Fibroblast of peridontal ligament (primary cell): ENCODE data around the gene MR1.
A peak's percentile ranks its signal among the peaks of the same experiment; 100 is the strongest.

ENCODE experiments used
- DNase-seq: peaks from one replicate; pipeline ENCODE4 v3.0.0-alpha.2; 2010; ENCODE audit errors: extremely low read depth

Gene MR1

DNA sequence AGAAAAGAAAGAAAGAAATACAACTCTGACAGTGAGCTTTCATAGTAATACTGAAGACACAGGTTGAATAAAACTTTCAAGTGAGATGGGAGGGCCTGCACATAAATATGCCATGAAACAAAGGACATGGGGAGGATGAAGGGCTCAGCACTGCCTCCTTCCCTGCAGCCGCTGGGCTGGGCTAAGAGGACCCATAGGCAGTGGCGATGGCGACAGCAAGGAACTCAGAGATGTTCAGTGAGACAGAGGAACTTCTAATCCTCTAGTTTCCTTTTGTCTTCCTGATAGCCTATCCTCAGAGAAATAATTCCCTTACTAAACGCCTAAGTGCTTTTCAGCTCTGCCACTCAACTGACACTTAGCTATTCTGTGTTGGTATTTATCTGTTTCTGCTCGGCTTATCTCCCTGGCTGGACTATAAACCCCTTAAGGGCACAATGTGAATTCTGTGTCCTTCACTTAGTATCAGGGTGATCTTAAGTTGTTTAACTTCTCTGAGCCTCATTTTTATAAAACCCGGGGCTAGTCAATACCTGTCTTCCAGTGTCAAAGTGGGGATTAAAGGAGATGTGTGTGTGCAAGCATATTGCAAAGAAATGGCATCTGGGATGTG lies 30.3 kb downstream of the MR1 start:
- no peak for DNase-seq

DNA sequence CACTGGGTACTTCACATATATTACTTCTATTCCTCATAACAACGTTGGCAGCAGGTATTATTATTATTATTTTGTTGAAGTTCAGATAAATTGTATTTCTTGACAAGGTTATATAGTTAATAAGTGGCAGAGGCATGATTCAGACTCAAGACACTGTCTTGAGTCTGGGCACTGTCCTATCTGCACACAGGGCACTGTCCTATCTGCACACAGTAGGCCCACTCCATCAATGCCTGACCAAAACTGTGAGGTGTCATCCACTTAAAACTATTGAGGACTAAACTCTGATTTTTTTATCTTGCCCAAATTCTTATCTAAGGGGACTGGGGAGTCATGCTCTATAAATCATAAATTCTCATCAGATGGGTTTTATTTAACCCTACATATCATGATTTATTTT lies 30.9 kb downstream of the MR1 start:
- DNase-seq, result no peak

DNA sequence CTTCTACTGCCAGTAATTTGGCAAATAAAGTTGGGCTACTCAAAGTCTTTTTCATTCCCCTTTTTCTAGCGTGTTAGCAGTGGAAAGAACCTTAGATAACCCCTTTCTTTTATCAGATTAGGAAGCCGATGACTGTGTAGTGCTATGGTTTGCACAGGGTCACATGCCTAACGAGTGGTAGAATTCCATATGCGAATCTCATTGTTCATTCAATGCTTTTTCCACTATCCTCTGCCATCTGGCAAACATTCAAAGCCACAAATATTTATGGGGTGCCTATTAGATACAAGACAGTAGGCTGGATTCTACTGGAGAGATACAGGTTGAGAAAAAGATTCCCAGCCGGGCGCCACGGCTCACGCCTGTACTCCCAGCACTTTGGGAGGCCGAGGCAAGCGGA lies 39.9 kb downstream of the MR1 start:
- no peak for DNase-seq

DNA sequence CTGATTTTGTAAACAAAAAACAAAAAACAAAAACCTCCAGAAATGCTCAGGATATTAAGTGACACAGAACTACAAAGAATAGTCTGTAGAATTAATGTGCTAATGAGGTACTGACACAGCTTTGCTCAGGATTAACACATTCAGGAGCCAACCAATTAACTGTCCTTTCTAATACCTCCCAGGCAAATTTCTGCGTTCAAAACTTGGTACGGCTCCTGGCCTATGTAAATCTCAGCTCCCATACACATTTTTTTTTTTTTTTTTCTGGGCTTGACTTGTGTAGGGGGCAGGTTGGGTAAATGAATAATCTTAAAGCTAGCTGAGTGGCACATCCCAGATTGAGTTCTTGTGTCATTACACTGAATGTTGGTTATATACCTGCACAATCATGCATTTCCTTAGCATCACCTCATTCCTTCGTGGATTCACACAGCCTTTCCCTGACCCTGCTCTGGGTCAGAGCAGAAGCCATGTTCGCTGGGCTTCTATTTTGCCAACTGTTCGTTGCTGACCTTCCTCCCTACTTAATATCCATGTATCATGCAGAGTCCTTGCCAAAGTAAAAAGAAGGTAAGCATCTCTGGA lies 42.1 kb downstream of the MR1 start:
- DNase-seq, result no peak

DNA sequence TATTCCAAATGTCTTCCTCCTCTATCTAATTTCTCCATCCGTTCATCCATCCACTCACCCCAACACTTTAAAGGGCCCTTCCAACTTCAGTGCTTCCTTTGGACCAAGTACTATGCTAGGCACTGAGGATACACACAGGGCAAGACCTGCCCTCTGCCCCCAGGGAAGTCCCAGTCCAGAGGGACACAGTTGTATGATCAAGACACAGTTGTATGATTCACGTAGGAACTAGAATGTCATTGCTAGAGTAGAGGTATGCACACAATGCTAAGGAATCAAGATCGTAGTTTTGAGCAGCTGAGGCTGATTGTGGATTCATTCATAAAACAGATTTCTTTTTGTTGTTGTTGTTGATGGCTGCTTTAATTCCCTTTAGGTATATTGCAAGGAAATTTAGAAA lies 43.1 kb downstream of the MR1 start:
- DNase-seq, result no peak

DNA sequence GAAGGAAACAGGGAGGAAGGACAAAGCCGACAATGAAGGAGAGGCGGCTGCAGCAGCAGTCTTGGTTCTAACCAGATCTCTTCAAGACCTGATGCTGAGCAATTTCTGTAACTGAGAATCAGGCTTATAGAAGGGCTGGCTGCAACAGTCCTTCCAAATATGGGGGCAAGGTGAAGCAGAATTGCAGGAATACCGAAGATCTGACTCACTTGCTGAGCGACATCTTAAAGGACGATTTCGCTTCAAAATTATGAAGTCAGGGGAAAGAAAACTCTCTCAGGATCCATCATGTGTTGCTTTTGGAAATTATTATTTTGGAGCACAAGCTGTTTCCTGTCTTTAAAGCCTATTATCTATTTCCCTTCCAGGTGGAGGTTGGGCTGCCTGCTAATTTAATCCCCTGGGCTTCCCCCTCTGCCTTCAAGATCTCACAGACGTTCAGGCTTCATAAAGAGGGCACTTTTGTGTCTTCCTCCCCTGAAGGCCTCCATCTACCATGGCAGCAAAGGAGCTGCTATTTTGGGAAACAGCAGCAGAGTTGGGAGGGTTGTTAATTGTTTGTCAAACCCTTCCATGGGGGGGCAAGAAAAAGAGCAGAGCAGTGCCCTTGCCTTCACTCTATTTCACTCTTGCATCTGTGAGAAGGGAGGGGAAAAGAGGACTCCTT lies 43.9 kb downstream of the MR1 start:
- DNase-seq, result no peak

DNA sequence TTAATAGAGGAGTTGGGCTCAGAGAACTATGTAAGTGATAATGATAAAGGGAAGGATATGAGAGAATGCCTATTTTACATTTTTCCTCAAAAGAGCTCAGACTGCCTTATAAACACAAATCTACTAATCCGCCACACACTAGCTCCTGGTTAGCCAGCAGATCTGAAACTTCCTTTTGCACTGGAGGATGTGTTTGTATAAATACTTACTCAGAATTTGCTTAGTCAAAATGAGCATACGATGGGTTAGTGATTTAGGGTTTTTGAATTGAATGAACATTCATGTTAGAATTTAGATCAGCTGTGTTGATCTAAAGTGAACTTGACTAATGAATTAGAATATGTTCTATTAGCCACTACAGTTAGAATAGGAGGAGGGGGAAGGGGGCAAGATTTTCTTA lies 45.6 kb downstream of the MR1 start:
- peak; percentile 51 for DNase-seq

DNA sequence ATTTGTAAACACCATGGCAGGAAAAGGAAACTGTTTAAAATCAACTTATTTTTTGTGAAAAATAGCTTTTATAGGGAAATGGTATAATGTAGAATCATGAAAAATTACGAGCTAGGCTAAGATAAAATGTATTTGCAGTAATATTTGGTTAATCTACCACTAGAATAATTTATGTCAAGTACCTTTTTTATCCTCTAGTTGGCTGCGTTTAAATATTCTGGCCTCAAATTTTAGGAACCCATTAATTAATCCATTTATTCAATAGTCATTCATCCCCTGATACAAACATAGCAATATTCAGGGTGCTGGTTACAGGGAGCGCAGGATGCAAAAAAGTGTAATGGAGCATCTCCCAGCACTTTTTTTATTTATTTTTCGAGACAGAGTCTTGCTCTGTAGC lies 46.1 kb downstream of the MR1 start:
- DNase-seq, result no peak

DNA sequence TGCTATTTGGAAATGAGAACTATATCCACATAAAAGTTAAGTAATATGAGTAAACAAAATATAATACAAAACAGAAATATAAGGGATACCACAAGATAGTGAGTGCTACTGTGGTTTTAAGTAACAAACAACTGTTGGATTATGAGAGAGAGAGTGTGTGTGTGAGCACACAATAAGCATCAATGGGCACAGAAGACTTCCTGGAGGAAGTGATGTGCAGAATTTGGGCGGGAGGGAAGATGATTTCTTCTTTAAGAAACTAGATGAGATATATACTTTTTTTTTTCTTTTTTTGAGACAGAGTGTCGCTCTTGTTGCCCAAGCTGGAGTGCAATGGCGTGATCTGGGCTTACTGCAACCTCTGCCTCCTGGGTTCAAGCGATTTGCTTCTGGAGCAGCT lies 46.8 kb downstream of the MR1 start:
- no peak for DNase-seq

DNA sequence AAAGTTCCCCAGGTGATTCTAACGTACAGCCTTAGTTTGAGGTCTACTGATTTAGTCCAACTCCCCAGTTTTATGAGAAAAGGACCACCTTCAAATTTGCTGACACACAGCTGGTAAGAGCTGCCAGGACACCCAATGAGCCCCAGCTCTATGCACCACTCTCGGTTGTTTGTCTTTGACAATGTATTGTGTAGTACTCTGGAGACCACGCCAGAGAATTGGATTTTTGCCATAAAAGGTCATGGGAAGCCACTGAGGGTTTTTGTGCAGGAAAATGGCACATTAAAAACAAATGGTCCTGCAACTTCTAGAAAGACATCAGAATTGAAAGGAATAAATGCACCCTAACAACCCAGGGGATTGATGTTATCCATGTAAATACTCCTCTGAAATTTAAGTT lies 47.6 kb downstream of the MR1 start:
- no peak for DNase-seq

DNA sequence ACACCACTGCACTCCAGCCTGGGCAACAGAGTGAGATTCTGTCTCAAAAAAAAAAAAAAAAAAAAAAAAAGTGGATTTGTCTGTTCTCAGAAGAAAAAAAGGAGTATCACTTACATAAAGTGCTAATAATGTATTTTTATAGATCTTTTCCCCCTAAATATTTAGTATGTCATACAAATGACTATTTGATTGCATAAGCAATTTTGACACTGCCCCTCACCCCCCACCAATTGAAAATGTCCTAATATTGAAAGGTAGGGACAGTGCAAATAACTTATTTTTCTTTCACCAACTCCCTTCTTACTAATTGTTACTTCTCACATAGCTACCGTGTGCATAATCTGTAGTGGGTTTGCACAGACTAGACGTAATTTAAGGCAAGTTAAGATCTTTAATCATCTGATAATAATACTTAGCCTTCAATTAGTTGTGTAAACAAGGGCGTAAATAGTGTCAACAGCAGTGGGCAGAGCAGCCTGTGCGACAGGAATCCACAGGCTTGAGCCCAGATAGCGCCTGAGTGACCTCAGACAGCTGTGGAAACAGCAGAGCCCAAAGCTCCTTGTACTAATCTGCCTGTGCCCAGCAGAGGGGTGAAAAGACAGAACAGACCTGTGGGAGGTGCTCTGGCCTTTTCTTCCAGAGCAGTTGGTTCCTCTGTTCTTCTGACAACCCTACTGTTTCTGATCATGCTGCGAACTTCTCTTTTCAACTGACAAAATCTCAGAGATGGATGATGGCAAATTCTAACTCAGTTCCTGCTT lies 50.2 kb downstream of the MR1 start:
- DNase-seq, result peak; percentile 60

DNA sequence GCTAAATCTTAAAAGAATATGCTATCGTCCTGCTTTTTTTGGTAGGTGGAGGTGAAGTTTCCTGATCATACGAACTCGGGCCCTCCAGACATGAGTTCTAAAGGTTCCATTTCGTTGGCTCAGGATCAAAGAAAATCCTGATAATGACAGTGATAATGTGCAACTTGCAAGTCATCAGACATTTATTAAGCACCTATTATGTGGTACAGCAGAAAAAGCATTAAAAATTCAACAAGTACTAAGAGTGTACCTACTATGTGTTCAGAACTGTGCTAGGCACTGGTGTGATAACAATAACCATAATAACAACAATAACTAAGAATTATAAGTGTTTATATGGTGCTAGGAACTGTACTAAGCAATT lies 50.8 kb downstream of the MR1 start:
- DNase-seq, result no peak

DNA sequence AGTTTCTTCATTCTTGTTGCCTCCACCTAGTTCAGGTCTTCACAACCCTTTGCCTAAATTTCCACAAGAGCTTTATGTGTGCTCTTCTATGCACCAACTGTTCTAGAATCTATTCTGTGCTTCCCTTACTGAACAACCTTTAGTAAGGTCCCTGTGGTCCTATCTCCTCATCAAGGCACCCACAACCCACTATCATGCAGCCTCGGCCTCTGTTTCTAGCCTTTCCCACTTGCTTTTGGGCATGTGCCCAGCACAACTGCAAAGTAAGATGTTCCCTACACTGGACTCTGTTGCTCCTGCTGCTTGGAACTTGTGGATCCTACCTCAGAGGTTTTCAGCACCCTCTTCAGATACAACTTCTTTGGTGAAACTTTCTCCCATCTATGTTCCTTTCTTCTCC lies 52.3 kb downstream of the MR1 start:
- no peak for DNase-seq

DNA sequence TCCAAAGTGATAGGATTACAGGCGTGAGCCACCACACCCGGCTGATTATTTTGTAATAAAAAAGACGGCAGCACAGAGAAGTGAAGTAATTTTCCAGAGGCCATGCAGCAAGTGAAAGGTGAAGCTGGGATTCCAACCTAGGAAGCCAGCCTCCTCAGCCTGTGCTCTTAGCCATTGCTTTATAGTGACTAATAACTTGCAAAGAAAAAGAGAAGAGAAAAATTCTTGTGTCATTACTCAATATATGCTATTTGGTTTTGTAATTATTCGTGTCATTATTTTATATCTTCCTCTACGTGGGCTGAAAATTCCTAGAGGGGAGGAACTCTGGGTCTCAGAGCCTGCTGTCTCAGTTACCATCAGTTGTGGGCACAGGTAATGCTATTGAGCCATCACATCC lies 53.1 kb downstream of the MR1 start:
- DNase-seq, result peak; percentile 54

DNA sequence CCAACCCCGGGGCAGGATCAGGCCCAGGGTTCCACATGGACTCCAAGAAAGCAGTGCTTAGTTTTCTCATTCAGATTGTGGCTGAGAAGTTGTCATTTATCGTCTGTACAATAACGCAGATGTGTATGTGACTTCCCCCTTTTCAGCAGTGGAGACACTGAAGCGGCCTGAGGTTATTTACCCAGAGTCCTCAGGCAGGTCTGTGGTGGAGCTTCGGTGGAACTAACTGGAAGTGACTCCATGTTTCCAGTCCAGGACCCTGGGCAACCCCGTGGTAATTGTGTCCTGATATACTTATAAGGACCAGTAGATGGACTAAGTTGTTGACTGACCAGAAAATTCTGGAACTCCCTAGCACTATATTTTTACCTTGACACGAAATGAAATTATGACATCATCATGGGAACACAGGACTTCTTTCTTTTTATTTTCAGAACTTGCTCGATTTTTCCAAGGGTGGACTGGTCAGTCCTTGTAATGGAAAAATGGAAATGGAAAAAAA lies 53.7 kb downstream of the MR1 start:
- no peak for DNase-seq

DNA sequence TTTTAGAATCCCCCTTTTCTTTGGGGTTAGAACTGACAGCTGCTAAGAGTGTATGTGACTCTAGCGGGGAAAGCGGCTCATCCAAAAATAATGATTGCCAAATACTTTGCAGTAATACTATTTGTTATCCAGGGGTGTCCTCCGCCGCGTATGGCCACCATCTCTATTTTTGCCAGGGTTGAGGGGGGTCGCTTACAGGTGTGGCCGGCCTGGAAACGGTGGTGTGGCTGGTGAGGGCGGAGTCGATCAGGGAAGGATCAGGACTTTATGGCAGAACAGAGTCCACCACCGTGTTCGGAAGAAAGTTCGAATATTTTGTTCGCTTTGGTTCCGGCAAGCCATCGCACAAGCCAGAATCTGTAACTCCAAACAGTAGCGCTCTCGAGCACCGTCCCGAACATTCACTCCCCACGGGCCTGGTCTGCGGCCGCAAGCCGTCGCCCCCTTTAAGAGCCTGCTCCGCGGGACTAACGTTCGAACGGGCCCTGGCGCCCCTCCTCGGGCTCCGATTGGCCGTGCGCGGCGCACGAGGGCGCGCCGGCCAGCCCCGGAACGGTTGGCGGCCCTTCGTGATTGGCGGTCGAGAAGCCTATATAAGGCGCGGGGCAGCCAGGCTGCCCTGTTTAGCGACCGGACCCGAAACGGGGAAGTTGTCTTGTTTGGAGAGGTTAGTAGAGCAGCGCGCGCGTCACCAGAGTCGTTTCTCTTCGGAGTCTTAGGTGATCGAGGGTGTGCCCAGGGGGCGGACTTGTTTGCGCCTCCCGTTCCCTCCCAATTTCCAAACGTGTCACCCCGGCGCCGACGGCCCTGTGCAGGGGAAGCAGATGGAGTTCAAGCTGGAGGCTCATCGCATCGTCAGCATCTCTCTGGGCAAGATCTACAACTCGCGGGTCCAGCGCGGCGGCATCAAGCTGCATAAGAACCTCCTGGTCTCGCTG lies 54.6 kb downstream of the MR1 start, which contains the start of gene IER5:
Gene IER5 (plus strand): TSS at position 622 of the 938 bp plus-strand sequence. CDS start 203 bp downstream, at position 825.
- DNase-seq, result peak; percentile 94

DNA sequence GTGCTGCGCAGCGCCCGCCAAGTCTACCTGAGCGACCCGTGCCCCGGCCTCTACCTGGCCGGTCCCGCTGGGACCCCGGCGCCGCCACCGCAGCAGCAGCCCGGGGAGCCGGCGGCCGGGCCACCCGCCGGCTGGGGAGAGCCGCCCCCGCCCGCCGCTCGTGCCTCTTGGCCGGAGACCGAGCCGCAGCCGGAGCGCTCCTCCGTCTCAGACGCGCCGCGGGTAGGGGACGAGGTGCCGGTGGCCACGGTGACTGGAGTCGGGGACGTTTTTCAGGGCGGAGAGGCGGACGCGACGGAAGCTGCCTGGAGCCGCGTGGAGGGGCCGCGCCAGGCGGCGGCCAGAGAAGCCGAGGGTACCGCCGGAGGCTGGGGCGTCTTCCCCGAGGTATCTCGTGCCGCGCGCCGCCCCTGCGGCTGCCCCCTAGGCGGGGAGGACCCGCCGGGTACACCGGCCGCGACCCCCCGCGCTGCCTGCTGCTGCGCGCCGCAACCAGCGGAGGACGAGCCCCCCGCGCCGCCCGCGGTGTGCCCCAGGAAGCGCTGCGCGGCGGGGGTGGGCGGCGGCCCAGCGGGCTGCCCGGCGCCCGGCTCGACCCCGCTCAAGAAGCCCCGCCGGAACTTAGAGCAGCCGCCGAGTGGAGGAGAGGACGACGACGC lies 55.4 kb downstream of the MR1 start:
- no peak for DNase-seq

DNA sequence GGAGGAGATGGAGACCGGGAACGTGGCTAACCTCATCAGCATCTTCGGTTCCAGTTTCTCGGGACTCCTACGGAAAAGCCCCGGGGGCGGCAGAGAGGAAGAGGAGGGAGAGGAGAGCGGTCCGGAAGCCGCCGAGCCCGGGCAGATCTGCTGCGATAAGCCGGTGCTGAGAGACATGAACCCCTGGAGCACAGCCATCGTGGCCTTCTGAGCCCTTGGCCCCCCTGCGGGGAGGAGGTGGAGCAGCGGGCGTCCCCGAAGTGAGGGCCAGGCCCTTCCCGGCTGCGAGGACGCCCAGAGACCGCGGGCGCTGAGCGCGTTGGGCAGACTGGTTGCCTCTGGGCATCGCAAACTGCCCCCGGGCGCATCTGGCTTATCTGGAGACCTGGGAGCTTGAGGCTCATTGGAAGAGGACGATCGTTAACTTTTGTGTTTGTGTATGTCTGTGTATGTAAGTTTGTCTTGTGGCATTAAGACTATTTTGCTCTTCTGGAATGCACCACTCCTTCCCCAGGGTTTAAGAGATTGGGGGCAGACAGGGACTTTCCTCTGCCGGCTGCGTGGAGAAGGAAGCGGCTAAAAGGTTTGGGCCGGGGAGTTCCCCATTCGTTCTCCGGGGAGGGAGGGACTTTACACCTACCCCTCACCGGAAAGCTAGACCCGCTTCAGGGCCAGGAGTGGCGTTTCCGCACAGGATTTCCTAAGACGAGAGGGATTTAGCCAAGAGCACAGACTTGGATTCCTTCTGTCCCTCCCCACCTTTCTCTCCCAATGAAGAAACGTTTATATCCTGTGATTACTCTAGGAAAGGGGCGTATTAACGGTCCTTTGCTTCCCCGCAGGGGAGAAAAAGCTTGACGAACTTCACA lies 56.1 kb downstream of the MR1 start:
- peak; percentile 57 for DNase-seq

DNA sequence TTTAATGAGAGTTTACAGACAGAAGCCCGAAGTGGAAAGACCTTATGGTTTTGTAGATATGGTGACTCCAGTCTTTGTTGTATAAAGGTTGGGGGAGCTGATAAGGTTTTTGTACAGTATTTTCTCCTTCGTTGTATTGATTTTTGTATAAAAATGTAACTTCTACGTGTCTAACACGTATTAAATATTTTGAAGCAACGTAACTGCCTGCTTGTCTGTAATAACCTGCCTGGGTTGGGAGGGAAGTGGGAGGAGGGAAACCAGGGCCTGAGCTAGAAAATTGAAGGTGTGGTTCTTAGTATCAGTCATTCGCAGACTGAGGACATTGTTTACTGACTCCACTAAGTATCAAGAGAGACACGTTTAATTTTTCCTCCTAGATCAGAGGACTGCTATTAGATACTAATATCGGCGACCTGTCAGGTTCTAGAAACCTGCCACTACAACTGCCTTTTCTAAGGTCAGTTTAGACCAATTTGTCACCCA lies 56.9 kb downstream of the MR1 start:
- DNase-seq, result no peak
